Fibroblast of skin of right biceps (primary cell): ENCODE results near the gene CRELD1.
A peak's percentile ranks its signal among the peaks of the same experiment; 100 is the strongest.

Experiments
- DNase-seq: peaks from one replicate; pipeline ENCODE4 v3.0.0-alpha.2; 2013

CRELD1 gene

GRCh38 chr3:9903904-9904303, 29.7 kb upstream of the CRELD1 start:
- DNase-seq = no peak

GRCh38 chr3:9906480-9906879, 27.2 kb upstream of the CRELD1 start:
- no peak for DNase-seq

GRCh38 chr3:9908286-9908685, 25.3 kb upstream of the CRELD1 start:
- no peak for DNase-seq

GRCh38 chr3:9909221-9910013, 24.2 kb upstream of the CRELD1 start:
- no peak for DNase-seq

GRCh38 chr3:9911863-9912262, 21.8 kb upstream of the CRELD1 start:
- DNase-seq = no peak

GRCh38 chr3:9912294-9912935, 21.2 kb upstream of the CRELD1 start:
- DNase-seq = peak; percentile 48

- DNase-seq = no peak
Observed at GRCh38 chr3:9913601-9914000, 20.0 kb upstream of the CRELD1 start.

GRCh38 chr3:9914011-9914410, 19.6 kb upstream of the CRELD1 start:
- DNase-seq = no peak

- DNase-seq = no peak
Observed at GRCh38 chr3:9914559-9915253, 18.9 kb upstream of the CRELD1 start.

GRCh38 chr3:9915254-9916141, 18.1 kb upstream of the CRELD1 start:
- DNase-seq = peak; percentile 79

- DNase-seq = peak; percentile 60
Observed at GRCh38 chr3:9916346-9916733, 17.3 kb upstream of the CRELD1 start.

GRCh38 chr3:9916734-9917680, 16.6 kb upstream of the CRELD1 start, which contains the start of gene IL17RC:
Gene IL17RC, plus strand, starts transcription at chr3:9917098. Its CDS starts 218 bp downstream, at chr3:9917316.
- peak; percentile 90 for DNase-seq

- no peak for DNase-seq
Observed at GRCh38 chr3:9917820-9918219, 15.8 kb upstream of the CRELD1 start.

- DNase-seq = no peak
Observed at GRCh38 chr3:9918261-9919038, 15.2 kb upstream of the CRELD1 start.

GRCh38 chr3:9928158-9928557, 5.5 kb upstream of the CRELD1 start:
- no peak for DNase-seq

- no peak for DNase-seq
Observed at GRCh38 chr3:9930804-9931418, 2.7 kb upstream of the CRELD1 start.

GRCh38 chr3:9932535-9932842, 1.1 kb upstream of the CRELD1 start:
- no peak for DNase-seq

GRCh38 chr3:9932843-9933560, 632 bp upstream of the CRELD1 start:
- peak; percentile 79 for DNase-seq

GRCh38 chr3:9934235-9934621, 594 bp downstream of the CRELD1 start:
- no peak for DNase-seq

- no peak for DNase-seq
Observed at GRCh38 chr3:9934993-9935392, 1.4 kb downstream of the CRELD1 start.
